ENCODE measurements around the gene SYS1. TPM values are rescaled to one million over a fixed set of nuclear protein-coding genes. Genes with fewer than 3 reads are reported as not detected.

Gene SYS1
- total RNA-seq, 5 donors from 2014 or later (not counting 1 experiment from before 2014, with no cell fraction given) = 53.1 to 86.9 (median 58.2) TPM

- Mint-ChIP-seq H3K9me3 (no peaks in the 10 kb centered on the region), H3K4me1 (peaks cover 62 to 67% (median 64%) of the 10 kb centered on the region in 3 donors), H3K27me3 (no peaks in the 10 kb centered on the region), H3K27ac (no peak overlapping the region), H3K4me3 (peak overlapping the region in 1 of 3 donors; percentile 29), H3K36me3 (peaks cover 34% of the 10 kb centered on the region)
- Histone ChIP-seq H3K27ac (ENCODE audit: low read length) (no peak overlapping the region), H3K4me3 (ENCODE audit: control insufficient read depth in 1 of 2, extremely low read depth in 1 of 2, low read length in 1 of 2) (no peak overlapping the region), H3K4me1 (ENCODE audit: control insufficient read depth in 1 of 2, extremely low read depth in 1 of 2, insufficient read depth in 2 of 2, low read length in 2 of 2) (peaks cover 40 to 50% of the 10 kb centered on the region in 2 experiments), H3K36me3 (ENCODE audit: control insufficient read depth in 2 of 2, extremely low read depth in 1 of 2, insufficient read depth in 1 of 2, low read length in 1 of 2) (peaks cover 12 to 43% of the 10 kb centered on the region in 2 donors), H3K9me3 (no peaks in the 10 kb centered on the region), H3K27me3 (replicated peaks in 1 of 2; ENCODE audit: control insufficient read depth in 2 of 2, extremely low read depth in 1 of 2, insufficient read depth in 2 of 2, low read length in 1 of 2) (no peaks in the 10 kb centered on the region)
- WGBS (ENCODE audit: insufficient coverage) = no CpG with 5 or more reads among the region's 1 CpG
- ChIA-PET POLR2A (interaction anchor here (0.6 to 1.1 kb wide), 3 partner anchors 18 to 52 kb away, joined by 3 read pairs; partner anchors contain the start of gene SDC4 (in 1 of the 2)), CTCF (interaction anchor here in 1 of 2 donors (1.4 to 1.6 kb wide), 2 partner anchors 8 to 70 kb away, joined by 3 to 4 read pairs; no protein-coding TSS in a partner anchor)
- DNase-seq (no peak), ATAC-seq (replicated peaks in 1 of 4) (no peak)
These were observed 3.2 kb downstream of the SYS1 start for GRCh38 chr20:45366192-45366591.

- ATAC-seq (replicated peaks in 1 of 4) = no peak
- Mint-ChIP-seq H3K27me3 (no peaks in the 10 kb centered on the region), H3K4me3 (no peak overlapping the region), H3K9me3 (no peaks in the 10 kb centered on the region), H3K4me1 (peaks cover 62 to 71% (median 68%) of the 10 kb centered on the region in 3 donors), H3K36me3 (peaks cover 34% of the 10 kb centered on the region), H3K27ac (peak overlapping the region; percentile 65 to 74)
- H3K9me3 ChIP-seq = no peaks in the 10 kb centered on the region
- H3K36me3 ChIP-seq (ENCODE audit: control insufficient read depth in 2 of 2, extremely low read depth in 1 of 2, insufficient read depth in 1 of 2, low read length in 1 of 2) = peaks cover 13 to 48% of the 10 kb centered on the region in 2 donors
- H3K27me3 ChIP-seq (replicated peaks in 1 of 2; ENCODE audit: control insufficient read depth in 2 of 2, extremely low read depth in 1 of 2, insufficient read depth in 2 of 2, low read length in 1 of 2) = no peaks in the 10 kb centered on the region
- peaks cover 40 to 50% of the 10 kb centered on the region in 2 experiments for H3K4me1 ChIP-seq (ENCODE audit: control insufficient read depth in 1 of 2, extremely low read depth in 1 of 2, insufficient read depth in 2 of 2, low read length in 2 of 2)
- no peak for DNase-seq
- H3K27ac ChIP-seq (ENCODE audit: low read length) = peak overlapping the region; percentile 19
- 83% methylated on average over 11 of the region's 11 CpGs for WGBS (ENCODE audit: insufficient coverage)
- POLR2A ChIA-PET = interaction anchor here (0.6 to 1.1 kb wide), 2 partner anchors 18 to 51 kb away, joined by 3 read pairs; partner anchors contain the start of gene SDC4 (in 1 of the 2)
- CTCF ChIA-PET = interaction anchor here in 1 of 2 donors (1.4 kb wide), 1 partner anchor 70 kb away, joined by 3 read pairs; no protein-coding TSS in a partner anchor
- H3K4me3 ChIP-seq (ENCODE audit: control insufficient read depth in 1 of 2, extremely low read depth in 1 of 2, low read length in 1 of 2) = no peak overlapping the region
These were observed 3.7 kb downstream of the SYS1 start for GRCh38 chr20:45366631-45367030.

DNA sequence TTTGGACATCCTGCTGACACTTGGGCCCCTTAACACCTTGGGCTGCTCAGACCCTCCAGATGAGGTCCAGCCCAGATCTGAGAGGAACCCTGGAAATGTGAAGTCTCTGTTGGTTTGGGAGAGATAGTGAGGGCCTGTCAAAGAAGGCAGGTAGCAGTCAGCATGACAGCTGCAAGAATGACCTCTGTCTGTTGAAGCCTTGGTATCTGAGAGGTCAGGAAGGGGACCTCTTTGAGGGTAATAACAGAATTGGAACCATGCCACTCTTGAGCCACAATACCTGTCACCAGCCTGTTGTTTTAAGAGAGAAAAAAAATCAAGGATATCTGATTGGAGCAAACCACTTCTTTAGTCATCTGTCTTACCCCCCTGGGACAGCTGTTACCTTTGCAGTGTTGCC is 4.2 kb downstream of the SYS1 start:
- peaks cover 34% of the 10 kb centered on the region for H3K36me3 Mint-ChIP-seq
- CTCF ChIA-PET = interaction anchor here in 1 of 2 donors (1.4 kb wide), 1 partner anchor 69 kb away, joined by 3 read pairs; no protein-coding TSS in a partner anchor
- peak overlapping the region in 1 of 3 donors; percentile 61 for H3K4me3 Mint-ChIP-seq
- Histone ChIP-seq H3K27me3 (replicated peaks in 1 of 2; ENCODE audit: control insufficient read depth in 2 of 2, extremely low read depth in 1 of 2, insufficient read depth in 2 of 2, low read length in 1 of 2) (no peaks in the 10 kb centered on the region), H3K4me1 (ENCODE audit: control insufficient read depth in 1 of 2, extremely low read depth in 1 of 2, insufficient read depth in 2 of 2, low read length in 2 of 2) (peaks cover 40 to 51% of the 10 kb centered on the region in 2 experiments), H3K36me3 (ENCODE audit: control insufficient read depth in 2 of 2, extremely low read depth in 1 of 2, insufficient read depth in 1 of 2, low read length in 1 of 2) (peaks cover 14 to 48% of the 10 kb centered on the region in 2 donors), H3K9me3 (no peaks in the 10 kb centered on the region), H3K4me3 (ENCODE audit: control insufficient read depth in 1 of 2, extremely low read depth in 1 of 2, low read length in 1 of 2) (no peak overlapping the region), H3K27ac (ENCODE audit: low read length) (peak overlapping the region; percentile 19)
- POLR2A ChIA-PET = interaction anchor here in 1 of 2 donors (0.6 kb wide), 1 partner anchor 19 kb away, joined by 3 read pairs; the partner anchor contains the start of gene SDC4
- DNase-seq = no peak
- H3K4me1 Mint-ChIP-seq = peaks cover 65 to 75% (median 72%) of the 10 kb centered on the region in 3 donors
- H3K27ac Mint-ChIP-seq = peak overlapping the region; percentile 65 to 74
- no peaks in the 10 kb centered on the region for H3K27me3 Mint-ChIP-seq
- no peak for ATAC-seq (replicated peaks in 1 of 4)
- H3K9me3 Mint-ChIP-seq = no peaks in the 10 kb centered on the region

DNA sequence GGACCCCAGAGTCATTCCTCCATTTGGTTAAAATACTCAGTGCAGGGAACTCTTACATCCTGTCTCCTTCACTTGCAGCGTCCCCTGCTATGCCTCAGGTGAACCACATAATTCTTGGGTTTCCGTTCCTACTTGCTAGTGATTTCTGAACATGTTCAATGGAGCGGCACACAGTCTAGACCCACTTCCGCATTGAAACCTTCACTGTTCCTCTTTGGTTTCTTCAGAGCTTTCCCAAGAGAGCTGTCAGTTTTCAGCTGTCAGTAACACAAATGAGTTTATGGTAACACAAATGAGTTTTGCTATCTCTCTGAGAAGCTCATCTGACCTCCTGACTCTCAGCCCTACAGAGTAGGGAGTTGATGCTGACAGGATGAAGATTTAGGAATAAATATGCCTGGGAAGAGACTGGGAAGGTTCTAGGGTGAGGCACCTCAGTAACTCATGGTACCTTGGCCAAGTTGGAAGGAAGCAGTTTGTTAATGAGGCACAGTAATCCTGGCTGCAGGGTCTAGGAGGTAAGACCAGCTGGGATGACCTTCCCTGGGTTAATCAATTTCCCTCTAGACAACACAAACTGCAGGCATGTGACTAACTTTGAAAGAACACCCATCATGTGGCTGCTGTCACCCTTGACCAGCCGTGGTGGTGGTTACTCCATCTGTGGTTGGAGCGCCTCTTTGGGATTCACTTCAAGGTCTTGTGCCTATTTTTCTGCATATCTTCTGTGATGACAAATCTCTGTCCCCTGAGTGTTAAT is 5.4 kb downstream of the SYS1 start:
- peak overlapping the region; percentile 21 to 61 (median 32) for H3K4me3 Mint-ChIP-seq
- H3K36me3 ChIP-seq (ENCODE audit: control insufficient read depth in 2 of 2, extremely low read depth in 1 of 2, insufficient read depth in 1 of 2, low read length in 1 of 2) = peaks cover 15 to 48% of the 10 kb centered on the region in 2 donors

DNA sequence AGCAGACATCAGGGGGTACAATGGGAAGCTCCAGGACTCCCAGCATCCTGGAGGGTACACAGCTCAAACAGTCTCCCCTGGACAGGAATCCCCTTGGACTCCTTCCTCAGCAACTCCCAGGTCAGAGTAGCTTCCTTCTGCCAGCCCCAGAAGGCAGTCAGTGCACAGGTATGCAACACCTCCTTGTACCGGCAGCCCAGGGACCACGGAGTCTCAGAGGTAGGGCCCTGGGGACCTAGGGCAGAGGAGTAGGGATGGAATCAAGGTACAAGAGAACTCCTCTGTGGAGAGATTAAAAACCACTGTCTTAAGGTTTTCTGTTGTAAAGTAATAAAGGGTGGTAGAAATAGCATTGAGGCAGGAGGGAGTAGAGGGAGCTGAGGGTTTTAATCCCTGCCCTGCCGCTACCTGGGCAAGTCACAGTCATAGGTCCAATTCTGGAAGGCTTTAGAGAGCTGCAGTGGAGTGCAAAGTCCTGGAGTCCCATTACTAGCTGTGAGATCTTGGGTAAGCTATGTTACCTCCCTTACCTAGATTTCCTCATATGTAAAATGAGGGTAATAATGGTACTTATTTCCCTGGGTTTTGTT is 7.7 kb downstream of the SYS1 start:
- no peak for DNase-seq
- no peaks in the 10 kb centered on the region for H3K27me3 Mint-ChIP-seq
- peak overlapping the region; percentile 34 to 59 for H3K27ac Mint-ChIP-seq
- no peak overlapping the region for H3K4me3 Mint-ChIP-seq
- H3K9me3 Mint-ChIP-seq = no peaks in the 10 kb centered on the region
- POLR2A ChIA-PET = interaction anchor here in 1 of 2 donors (0.9 kb wide), 1 partner anchor 8 kb away, joined by 3 read pairs; the partner anchor contains the start of gene SYS1
- ATAC-seq (replicated peaks in 1 of 4) = no peak
- Histone ChIP-seq H3K9me3 (no peaks in the 10 kb centered on the region), H3K27me3 (replicated peaks in 1 of 2; ENCODE audit: control insufficient read depth in 2 of 2, extremely low read depth in 1 of 2, insufficient read depth in 2 of 2, low read length in 1 of 2) (no peaks in the 10 kb centered on the region), H3K4me3 (ENCODE audit: control insufficient read depth in 1 of 2, extremely low read depth in 1 of 2, low read length in 1 of 2) (no peak overlapping the region), H3K36me3 (ENCODE audit: control insufficient read depth in 2 of 2, extremely low read depth in 1 of 2, insufficient read depth in 1 of 2, low read length in 1 of 2) (peaks cover 15 to 46% of the 10 kb centered on the region in 2 donors), H3K4me1 (ENCODE audit: control insufficient read depth in 1 of 2, extremely low read depth in 1 of 2, insufficient read depth in 2 of 2, low read length in 2 of 2) (peaks cover 33 to 45% of the 10 kb centered on the region in 2 experiments), H3K27ac (ENCODE audit: low read length) (no peak overlapping the region)
- H3K36me3 Mint-ChIP-seq = peaks cover 34% of the 10 kb centered on the region
- CTCF ChIA-PET = interaction anchor here (0.6 to 8.6 kb wide), 7 partner anchors 17 to 400 kb away, joined by 3 to 86 read pairs (median 4); partner anchors contain the start of gene PIGT (in 1 of the 2)
- H3K4me1 Mint-ChIP-seq = peaks cover 48 to 69% (median 64%) of the 10 kb centered on the region in 3 donors
- 96% methylated on average over 2 of the region's 3 CpGs for WGBS (ENCODE audit: insufficient coverage)

More for the DNA sequence above, 5.4 kb downstream of the SYS1 start:
- no peaks in the 10 kb centered on the region for H3K9me3 ChIP-seq
- H3K4me1 Mint-ChIP-seq = peaks cover 62 to 79% (median 75%) of the 10 kb centered on the region in 3 donors
- 38% methylated on average over 5 of the region's 6 CpGs for whole genome bisulfite sequencing (ENCODE audit: insufficient coverage)
- CTCF ChIA-PET = interaction anchor here in 1 of 2 donors (8.6 kb wide), 1 partner anchor 69 kb away, joined by 86 read pairs; no protein-coding TSS in a partner anchor
- POLR2A ChIA-PET = interaction anchor here (0.6 to 1.8 kb wide), 5 partner anchors 47 to 764 kb away, joined by 3 to 7 read pairs (median 5); partner anchors contain the start of gene PIGT (in 2 of the 2)
- peak in 28 of 35 experiments; percentile 10 to 66 (median 30) for DNase-seq
- peak; percentile 65 to 76 (median 68) for ATAC-seq (replicated peaks in 1 of 4)
- H3K9me3 Mint-ChIP-seq = no peaks in the 10 kb centered on the region
- H3K27me3 ChIP-seq (replicated peaks in 1 of 2; ENCODE audit: control insufficient read depth in 2 of 2, extremely low read depth in 1 of 2, insufficient read depth in 2 of 2, low read length in 1 of 2) = no peaks in the 10 kb centered on the region
- H3K27me3 Mint-ChIP-seq = no peaks in the 10 kb centered on the region
- H3K27ac Mint-ChIP-seq = peak overlapping the region; percentile 74 to 93
- H3K36me3 Mint-ChIP-seq = peaks cover 34% of the 10 kb centered on the region
- H3K4me1 ChIP-seq (ENCODE audit: control insufficient read depth in 1 of 2, extremely low read depth in 1 of 2, insufficient read depth in 2 of 2, low read length in 2 of 2) = peaks cover 46 to 59% of the 10 kb centered on the region in 2 experiments
- no peak overlapping the region for H3K4me3 ChIP-seq (ENCODE audit: control insufficient read depth in 1 of 2, extremely low read depth in 1 of 2, low read length in 1 of 2)
- peak overlapping the region; percentile 47 for H3K27ac ChIP-seq (ENCODE audit: low read length)
